ENCODE results near the gene CDH4. TPM values are rescaled to one million over a fixed set of nuclear protein-coding genes. Genes with fewer than 3 reads are reported as not detected.
"Not testable (repeated sequence)": the region's sequence is repeated elsewhere in the genome, so short reads cannot be mapped to it uniquely, and the experiment has no call there.

CDH4 gene
- total RNA-seq, 1 donor from 2014 or later: 0.06 TPM

DNA sequence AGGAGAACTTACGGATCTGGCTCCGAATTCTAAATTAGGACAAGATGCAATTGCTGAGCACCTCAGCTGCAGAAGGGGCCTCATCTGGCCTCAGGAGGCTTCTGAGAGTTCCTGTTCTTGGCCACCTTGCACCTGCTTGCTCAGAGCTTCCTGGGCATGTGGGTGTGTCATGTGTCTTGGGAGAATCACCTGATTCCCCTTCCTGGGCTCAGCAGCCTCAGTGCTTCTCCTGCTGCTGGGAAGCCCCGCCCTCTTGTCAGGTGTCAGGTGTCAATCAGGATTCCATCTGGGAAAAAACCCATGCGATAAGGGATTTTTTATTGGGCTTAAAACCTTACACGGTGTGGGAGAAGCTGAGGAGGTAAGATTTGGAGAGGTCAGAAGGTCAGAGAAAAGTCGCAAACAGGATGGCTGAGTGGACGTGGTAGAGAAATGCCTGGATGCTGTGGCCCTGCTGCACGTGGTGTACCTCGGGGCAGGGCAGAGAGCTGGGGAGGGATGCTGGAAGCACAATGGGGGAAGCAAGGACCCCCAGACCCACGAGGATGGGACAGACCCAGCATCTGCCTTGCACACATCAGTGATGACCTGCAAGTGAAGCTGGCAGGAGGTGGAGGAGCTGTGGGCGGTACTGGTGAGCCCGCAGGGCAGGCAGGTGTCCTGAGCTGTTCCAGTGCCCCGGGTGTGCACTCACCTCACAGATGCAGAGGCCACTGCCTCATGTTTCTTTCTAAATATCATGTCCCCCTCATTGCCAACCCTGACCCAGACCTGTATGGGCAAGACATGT, 170.8 kb downstream of the CDH4 start:
- intact Hi-C loops (cut with DNase I): no loop called here
- ATAC-seq (no peak), DNase-seq (no peak)
- Histone ChIP-seq H3K36me3 (no peaks in the 10 kb centered on the region), H3K9me3 (no peaks in the 10 kb centered on the region), H3K4me1 (no peaks in the 10 kb centered on the region), H3K27ac (no peak overlapping the region), H3K27me3 (ENCODE audit: low read depth) (peaks cover 9% of the 10 kb centered on the region), H3K4me3 (no peak overlapping the region)
- TF ChIP-seq, protein P1, sequence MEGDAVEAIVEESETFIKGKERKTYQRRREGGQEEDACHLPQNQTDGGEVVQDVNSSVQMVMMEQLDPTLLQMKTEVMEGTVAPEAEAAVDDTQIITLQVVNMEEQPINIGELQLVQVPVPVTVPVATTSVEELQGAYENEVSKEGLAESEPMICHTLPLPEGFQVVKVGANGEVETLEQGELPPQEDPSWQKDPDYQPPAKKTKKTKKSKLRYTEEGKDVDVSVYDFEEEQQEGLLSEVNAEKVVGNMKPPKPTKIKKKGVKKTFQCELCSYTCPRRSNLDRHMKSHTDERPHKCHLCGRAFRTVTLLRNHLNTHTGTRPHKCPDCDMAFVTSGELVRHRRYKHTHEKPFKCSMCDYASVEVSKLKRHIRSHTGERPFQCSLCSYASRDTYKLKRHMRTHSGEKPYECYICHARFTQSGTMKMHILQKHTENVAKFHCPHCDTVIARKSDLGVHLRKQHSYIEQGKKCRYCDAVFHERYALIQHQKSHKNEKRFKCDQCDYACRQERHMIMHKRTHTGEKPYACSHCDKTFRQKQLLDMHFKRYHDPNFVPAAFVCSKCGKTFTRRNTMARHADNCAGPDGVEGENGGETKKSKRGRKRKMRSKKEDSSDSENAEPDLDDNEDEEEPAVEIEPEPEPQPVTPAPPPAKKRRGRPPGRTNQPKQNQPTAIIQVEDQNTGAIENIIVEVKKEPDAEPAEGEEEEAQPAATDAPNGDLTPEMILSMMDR (IDR thresholded peaks at IDR 0.05): no peak

DNA sequence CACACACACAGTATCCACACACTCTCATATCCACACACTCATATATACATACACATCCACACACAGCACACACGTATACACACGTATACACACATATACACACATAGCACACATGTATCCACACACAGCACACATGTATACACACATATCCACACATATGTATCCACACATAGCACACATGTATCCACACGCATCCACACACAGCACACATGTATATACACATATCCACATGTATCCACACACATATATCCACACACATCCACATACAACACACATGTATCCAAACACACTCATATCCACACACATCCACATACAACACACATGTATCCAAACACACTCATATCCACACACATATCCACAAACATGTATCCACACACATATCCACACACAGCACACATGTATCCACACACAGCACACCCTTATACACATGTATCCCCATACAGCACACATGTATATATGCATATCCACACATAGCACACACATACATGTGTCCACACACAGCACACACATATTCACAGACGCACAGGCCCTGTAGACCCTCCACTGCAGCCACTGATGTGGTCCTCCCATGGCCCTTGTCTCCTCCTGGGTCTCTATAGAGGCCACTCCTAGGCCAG, 172.1 kb downstream of the CDH4 start:
- Histone ChIP-seq H3K27ac (no peak overlapping the region), H3K4me1 (no peaks in the 10 kb centered on the region), H3K9me3 (no peaks in the 10 kb centered on the region), H3K27me3 (ENCODE audit: low read depth) (peaks cover 9% of the 10 kb centered on the region), H3K36me3 (no peaks in the 10 kb centered on the region), H3K4me3 (no peak overlapping the region)
- intact Hi-C loops (cut with DNase I): no loop called here
- TF ChIP-seq, protein P1 (IDR thresholded peaks at IDR 0.05): no peak
- no peak for DNase-seq
- ATAC-seq: no peak

DNA sequence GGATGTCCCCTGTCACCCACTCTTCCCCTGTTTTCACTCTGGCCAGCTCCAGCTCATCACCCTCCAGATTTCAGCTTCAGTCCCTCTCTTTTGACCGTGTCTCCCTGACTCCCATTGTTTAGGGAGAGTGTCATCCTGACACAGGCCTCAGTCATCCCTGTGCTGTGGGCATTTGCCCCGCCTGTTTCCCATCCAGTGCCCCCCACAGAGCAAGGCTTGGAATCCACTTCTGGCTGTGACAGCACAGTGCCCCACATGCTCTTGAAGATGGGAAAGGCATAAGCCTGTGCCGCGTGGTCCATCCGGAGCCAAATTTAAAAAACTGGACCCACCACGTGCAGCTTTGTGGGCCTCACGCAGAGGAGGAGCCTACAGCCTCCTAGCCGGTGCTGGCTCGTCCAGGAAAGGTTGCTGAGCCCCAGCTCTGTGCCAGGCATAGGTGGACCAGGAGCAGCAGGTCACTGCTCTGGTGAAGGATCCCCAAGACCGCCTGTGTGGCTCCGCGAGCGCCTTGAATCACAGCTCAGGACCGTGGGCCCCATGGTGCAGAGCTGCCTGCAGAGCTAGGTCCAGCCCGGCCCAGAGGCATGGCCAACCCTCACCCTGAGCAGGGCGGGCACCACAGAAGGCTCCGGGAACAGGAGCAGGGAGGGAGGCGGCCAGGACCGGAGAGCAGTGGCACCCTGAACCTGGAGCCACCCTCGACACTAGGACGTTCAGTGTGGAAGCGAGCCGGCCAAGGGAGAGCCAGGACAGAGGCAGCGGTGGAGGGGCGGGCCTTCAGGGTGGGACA, 172.8 kb downstream of the CDH4 start:
- Histone ChIP-seq H3K9me3 (no peaks in the 10 kb centered on the region), H3K27ac (no peak overlapping the region), H3K36me3 (no peaks in the 10 kb centered on the region), H3K4me1 (no peaks in the 10 kb centered on the region), H3K4me3 (no peak overlapping the region), H3K27me3 (ENCODE audit: low read depth) (peaks cover 5% of the 10 kb centered on the region)
- ATAC-seq (no peak), DNase-seq (no peak)
- intact Hi-C loops (cut with DNase I): no loop called here
- TF ChIP-seq, protein P1 (IDR thresholded peaks at IDR 0.05): no peak

DNA sequence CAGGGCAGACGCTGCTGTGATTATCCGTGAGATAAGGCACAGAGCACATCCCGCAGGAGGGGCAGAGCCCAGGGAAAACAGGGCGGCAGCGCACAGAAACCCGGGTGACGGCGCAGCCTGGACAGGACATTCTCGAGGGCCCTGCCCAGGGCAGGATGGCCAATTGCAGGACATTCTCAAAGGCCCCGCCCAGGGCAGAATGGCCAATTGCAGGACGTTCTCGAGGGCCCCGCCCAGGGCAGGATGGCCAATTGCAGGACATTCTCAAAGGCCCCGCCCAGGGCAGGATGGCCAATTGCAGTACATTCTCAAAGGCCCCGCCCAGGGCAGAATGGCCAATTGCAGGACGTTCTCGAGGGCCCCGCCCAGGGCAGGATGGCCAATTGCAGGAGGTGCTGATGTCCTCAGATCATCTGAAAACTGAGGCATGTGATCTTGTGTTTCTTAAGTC, 173.5 kb downstream of the CDH4 start:
- H3K27me3 ChIP-seq (ENCODE audit: low read depth); H3K36me3 ChIP-seq; ATAC-seq; H3K4me1 ChIP-seq; DNase-seq; intact Hi-C loops (cut with DNase I); H3K4me3 ChIP-seq; H3K9me3 ChIP-seq; H3K27ac ChIP-seq: not testable (repeated sequence)

DNA sequence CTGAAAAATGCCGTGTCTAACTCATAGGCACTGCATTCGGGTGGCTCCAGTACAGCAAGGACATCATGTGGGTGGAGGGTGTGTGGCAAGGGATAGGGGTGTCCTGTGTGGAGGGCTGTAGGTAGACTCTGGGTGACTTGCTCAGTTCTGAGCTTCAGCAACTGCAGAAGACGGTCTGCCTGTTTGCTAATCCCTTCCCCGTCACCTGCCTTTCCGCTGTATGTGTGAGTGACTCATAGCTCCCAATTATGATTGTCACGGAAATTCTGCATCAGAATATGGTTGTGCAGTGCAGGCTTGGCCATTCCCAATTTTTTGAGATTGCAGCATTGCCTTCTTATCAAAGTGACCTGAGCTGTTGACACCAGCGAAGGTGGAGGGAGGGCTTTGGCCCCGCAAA, 174.3 kb downstream of the CDH4 start:
- intact Hi-C loops (cut with DNase I): no loop called here
- TF ChIP-seq, protein P1 (IDR thresholded peaks at IDR 0.05): no peak
- Histone ChIP-seq H3K4me1 (no peaks in the 10 kb centered on the region), H3K4me3 (no peak overlapping the region), H3K27ac (no peak overlapping the region), H3K9me3 (no peaks in the 10 kb centered on the region), H3K36me3 (no peaks in the 10 kb centered on the region), H3K27me3 (ENCODE audit: low read depth) (peaks cover 5% of the 10 kb centered on the region)
- ATAC-seq (no peak), DNase-seq (no peak)
